ENCODE measurements around the gene TMF1.

The TMF1 gene

DNA sequence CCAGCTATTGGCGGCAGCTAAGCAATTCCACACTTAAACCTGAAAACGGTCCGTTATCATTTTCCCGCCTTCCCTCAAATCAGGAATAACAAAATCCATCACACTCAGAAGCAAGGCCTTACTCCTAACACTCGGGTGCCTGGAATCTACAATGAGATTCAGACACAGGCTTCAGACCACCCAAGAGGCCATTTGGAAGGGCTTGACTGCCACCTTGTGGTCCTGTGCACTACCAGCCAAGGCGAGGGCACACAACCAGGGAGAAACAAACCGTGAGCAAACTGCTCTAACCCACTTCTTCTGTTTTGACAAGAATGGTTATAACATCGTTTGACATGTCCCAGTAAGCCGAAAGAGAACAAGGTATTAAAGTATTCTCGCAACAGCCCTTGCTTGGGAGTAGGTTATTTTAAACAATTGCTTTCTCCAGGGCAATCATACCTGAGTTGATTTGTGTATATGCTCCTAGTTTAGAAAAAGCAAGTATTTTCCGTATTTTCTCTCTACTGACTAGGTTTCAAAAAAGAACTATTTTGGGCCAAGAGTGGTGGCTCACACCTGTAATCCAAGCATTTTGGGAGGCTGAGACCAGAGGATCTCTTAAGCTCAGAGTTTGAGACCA, 79.7 kb downstream of the TMF1 start:
- no peak for DNase-seq

Measured in GOT3 (cell line).